ENCODE data around the gene AS3MT.

DNA sequence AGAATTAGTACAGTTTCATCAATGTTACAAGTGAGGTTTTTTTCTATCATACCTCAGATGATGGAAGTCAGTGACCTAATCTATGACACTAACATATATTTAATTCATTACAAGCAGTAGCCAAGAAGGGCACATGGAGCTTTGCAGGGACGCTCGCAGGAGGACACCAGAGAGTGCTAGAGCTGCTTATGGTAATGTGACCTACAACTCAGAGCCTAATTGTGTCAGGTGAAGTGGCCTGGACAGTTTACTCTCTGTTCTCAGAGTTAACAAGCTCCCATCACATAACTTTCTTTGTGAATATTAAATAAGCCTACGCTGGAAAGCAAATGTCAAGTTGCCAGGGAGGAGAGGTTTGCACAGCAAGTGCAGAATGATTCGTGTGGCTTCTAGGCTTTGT is 37.2 kb downstream of the AS3MT start:
- TF ChIP-seq, protein P1, sequence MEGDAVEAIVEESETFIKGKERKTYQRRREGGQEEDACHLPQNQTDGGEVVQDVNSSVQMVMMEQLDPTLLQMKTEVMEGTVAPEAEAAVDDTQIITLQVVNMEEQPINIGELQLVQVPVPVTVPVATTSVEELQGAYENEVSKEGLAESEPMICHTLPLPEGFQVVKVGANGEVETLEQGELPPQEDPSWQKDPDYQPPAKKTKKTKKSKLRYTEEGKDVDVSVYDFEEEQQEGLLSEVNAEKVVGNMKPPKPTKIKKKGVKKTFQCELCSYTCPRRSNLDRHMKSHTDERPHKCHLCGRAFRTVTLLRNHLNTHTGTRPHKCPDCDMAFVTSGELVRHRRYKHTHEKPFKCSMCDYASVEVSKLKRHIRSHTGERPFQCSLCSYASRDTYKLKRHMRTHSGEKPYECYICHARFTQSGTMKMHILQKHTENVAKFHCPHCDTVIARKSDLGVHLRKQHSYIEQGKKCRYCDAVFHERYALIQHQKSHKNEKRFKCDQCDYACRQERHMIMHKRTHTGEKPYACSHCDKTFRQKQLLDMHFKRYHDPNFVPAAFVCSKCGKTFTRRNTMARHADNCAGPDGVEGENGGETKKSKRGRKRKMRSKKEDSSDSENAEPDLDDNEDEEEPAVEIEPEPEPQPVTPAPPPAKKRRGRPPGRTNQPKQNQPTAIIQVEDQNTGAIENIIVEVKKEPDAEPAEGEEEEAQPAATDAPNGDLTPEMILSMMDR (IDR thresholded peaks at IDR 0.05), result no peak
- TF ChIP-seq POLR2AphosphoS5 (IDR thresholded peaks at IDR 0.05), result no peak

Data from stomach (tissue), 4 donors.